DMS 273 (cell line): Measurements from ENCODE around the gene ABCA4.
A peak's percentile ranks its signal among the peaks of the same experiment; 100 is the strongest.

ENCODE experiments used
- DNase-seq: peaks from one replicate; lab custom pipeline; 2025; ENCODE audit not compliant: unreplicated experiment; lab: John Stamatoyannopoulos, UW

ABCA4 gene

DNA sequence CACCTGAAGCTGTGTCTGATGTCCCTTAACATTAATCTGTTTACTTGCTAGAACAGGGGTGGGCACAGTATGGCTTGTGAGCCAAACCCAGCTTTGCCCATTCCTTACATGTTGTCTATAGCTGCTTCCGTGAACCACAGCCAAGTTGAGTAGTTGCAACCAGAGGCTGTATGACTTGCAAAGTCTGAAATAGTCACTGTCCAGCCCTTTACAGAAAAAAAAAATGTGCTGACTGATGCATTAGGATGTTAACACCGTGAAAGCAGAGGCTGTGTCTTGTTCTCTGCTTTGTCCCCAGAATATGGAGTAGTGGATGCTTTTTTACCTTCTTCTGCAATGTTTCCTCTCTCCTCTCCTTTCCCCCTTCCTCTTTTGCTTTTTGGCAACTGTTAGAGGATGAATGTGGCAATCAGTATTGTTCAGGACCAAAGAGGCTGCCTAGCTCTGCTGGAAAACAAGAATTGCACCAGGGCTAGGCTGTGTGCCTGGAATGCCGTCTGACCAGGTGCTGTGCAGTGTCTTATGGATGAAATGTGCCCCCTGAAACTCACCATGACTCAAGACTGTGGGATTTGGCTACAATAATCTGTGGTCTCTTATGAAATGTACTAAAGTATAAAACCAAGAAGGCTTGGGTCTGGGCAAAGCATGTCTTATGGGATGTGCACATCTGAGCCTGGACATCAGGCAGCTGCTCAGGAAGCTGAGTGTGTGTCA is 132.2 kb downstream of the ABCA4 start:
- no peak for DNase-seq

DNA sequence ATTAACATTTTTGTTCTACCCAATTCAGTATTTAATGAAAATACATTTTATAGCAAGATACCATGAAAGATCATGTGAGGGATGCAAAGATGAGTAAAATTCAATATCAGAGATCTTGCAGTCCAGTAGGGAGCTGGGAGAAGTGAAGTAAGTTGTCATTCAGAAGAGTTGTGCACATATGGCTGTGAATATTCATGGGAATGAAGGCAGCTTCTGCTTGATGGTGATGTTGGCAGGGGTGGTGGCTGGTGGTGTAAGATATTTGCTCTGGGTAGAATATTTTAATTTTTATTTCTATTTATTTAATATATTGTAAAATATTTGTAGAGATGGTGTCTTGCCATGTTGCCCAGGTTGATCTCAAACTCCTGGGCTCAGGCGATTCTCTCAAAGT is 139.7 kb downstream of the ABCA4 start:
- peak; percentile 75 for DNase-seq

DNA sequence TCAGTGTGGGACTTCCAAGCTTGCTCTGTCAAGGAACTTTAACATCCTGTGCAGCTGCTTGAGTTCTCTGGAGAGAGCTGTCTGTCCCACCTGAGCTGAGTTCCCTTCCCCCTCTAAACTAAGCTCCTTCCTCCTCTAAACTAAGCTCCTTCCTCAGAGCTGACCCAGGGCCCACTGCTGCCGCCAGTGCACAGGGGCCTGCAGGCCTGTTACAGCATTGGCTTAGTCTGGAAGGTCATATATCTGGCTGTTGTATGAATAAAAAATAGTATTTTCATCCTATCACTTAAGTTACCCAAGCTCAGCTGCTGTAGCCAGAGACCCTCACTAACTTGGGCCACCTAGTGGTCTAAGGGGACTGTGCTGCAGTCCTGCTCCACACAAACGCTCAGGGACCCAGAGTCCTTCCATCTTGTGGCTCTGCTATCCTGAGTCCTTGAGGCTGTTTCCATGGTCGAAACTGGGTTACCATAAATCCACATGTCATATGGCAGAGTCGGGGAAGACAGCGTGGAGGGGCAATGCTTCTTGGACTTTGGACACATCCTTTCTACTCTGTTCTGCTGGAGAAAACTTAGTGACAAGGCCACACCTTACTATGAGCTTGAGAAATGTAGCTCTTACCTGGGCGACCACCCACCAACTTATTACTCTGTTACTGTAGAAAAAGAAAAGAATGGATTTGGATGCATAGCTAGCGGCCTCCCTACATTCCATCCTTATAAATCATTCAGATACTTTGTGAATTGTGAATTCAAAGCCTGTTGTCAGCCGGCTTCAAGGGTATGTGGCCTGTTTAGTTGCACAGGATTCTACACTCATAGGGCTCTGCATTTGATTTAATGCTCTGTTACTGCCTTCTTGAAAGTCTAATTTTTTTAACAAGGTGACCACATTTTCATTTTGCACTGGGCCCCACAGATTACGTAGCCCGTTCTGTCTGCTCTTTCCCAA is 140.4 kb downstream of the ABCA4 start:
- DNase-seq, result peak; percentile 81

DNA sequence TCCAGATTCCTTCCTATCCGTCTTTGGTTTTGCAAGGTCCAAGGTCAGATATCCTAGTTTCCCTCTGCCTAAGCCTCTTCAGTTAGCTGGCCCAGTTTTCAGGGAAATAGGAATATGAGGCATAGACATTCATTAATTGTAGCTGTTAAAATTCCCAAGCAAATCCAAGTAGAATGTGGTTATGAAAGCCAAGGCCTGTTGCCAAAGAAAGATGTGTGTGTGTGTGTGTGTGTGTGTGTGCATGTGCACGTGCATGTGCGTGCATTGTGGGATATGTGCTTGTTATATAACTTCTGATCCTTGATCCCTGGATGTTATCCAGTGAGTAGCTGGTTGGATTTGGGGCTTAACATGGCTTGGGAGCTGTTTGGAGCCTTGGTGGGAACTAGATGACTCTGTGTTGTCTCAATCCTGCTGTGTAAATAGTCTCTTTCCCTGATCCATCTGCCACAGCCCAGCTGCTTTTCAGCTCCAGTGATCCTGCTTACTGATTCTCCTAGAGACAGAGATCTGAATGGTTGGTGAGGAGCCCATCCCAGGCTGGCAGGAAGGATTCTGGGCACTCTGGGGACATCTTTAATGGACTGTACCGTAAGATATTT is 141.1 kb downstream of the ABCA4 start:
- peak; percentile 97 for DNase-seq

DNA sequence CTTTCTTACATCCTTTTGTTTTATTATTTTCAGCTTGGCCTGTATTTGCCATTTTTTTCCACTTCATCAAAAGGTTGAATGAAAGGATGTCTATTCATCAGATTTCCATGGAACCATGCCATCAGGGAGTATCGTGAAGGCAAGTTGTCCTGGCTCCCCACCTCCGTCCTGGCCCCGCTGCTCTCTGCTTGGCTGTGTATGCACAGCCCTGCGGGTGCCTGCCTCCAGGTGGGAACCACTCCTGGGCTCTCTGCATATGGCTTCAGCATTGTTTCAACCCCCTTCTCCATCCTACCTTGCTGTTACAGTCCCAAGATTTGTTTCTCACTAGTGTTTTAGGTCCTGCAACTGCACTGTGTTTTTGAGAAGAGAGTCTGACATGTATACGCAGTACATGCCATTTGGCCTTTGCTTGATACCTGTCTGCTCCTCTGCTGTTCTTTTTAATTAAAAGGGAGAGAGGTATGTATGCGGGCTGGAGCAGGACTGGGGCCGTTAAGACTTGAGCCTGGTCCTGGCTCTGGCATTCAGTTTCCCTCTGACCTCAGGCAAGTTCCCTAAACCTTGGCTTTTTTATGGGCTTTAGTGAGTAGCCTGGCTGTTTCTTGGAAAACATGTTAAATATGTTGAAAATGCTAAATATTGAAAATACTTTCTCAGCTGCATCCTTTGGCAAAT is 141.8 kb downstream of the ABCA4 start:
- peak; percentile 38 for DNase-seq

DNA sequence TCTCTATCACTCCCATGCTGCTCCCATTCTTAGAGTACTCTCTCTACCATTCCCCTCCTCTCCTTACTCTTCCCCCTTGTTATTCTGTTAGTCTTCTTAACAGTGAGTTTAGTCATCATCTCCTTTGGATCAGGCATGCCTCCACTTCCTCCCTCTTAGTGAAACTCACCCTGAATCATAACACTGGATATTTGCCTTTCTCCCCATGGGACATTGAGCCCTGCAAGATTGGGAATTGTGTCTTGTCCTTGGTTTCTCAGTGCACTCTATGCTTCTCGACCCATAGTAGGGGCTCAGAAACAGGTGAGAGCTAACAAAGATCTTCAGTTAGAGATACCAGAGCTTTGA is 143.4 kb downstream of the ABCA4 start:
- no peak for DNase-seq

DNA sequence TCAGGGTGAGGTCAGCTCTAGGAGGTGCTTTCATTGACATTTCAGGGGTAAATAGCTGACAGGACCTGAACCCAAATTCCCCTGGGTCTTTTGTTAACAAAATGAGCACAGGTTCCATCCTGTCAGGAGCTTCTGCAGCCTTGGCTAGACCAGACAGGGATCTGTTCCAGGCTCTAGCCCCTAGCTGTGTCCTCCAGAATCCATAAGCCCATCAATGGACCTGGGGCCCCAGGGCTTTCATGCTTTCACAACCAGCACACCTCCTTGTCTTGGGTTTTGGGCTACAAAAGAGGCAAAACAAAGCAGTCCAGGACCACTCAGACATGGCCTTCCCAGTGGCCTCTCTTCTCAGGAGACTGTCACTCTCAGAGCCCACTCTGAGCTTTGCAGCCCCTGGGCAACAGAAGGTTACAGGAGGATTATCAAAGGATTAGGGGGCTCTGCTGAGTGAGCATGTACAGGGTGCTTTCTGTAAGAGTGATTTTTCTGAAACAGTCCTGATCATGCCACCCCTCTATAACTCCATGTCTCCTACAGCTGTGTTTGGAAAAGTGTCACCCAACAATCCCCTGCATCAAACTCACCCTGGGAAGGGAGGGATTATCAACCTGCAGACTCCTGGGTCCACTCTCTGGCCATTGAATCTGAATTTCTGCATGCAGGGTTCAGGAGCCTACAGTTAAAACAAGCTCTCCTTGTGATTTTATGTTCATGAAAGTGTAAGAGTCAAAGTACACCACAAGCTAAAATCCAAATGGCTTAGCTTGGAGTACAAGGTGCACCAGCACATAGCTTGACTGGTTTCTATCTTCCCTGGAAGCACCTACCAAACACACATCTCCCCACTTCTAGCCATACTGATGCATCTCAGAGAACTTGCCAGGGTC is 144.0 kb downstream of the ABCA4 start:
- no peak for DNase-seq

DNA sequence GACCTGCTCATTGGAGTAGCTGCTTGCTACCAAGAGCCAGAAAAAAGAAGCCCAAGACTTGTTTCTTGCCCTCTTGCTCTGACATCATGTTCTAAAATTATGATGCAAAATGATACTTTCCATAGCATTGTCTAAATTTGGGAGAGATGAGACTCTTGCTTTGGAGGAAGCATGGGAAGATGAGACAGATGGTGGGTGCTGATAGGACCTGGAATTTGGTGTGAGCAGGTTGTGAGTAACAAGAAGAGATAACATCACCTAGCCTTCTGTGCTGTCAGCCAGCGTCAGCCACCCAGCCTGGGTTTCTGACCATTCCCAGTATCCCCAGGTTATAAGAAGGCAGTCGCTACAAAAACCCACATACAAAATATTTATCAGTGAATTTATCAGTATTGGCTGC is 144.7 kb downstream of the ABCA4 start:
- peak; percentile 63 for DNase-seq

DNA sequence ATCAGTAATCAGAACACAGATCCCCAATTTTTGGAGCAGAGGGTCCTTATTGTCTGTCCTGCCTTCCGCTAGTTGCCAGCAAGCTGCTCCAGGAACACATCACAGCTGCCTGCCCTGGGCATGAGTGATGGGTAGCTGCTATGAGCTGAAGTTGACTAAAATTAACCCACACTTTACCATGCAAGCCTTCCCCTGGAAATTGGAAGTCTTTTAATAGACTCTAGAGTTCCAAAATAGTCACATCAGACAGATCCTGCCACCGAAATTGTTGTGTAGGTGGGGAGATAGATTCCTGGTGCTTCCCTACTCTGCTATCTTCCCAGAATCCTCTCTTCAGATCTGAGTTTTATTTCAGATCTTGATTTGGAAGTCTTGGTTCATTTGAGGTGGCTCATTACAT is 148.6 kb downstream of the ABCA4 start:
- DNase-seq, result no peak

DNA sequence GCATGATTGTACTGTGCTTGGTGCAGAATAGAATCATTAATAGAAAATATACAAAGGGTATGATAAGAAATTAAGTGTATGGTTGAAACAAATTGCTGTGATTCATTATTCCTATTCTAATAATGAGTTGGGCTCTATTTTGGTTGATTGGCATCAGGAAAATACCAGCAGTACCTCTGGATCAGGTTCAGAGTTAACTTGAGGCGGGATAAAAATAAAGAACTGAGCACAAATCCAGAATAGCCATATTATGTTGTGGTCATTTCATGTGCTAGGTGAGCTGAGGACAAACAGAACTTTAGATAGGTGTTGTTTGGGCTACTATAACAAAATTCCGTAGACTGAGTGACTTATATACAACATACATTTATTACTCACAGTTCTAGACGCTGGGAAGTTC is 151.1 kb downstream of the ABCA4 start:
- DNase-seq, result no peak

DNA sequence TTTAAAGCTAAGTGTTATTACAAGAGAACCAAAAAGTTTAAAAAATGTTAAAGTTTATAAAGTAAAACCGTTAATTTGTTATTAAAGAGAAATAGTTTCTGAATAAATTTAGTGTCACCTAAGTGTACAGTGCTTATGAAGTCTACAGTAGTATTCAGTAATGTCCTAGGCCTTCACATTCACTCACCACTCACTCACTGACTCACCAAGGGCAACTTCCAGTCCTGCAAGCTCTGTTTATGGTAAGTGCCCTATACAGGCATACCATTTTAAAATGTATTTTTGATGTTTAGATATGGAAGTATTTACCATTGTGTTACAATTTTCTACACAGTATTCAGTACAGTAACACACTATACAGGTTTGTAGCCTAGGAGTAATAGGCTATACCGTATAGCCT is 151.6 kb downstream of the ABCA4 start:
- no peak for DNase-seq

DNA sequence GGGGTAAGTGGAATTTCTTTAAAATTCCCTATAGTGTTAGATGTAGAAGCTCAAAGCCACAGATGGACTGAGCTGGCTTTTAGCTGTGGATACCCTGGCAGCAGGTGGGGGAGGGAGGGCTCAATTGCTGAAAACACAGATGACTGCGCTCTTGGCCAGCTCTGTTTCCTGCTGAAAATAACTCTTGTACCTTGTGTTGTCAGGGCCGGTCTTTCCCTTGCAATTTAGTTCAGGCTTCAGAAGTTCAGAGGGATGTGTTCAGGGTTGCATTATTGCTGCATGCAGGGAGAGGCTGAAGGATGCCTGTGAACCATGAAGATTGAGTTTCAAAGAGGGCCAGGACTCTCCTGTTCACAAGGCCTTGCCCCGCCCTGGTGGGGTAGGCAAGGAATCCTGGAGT is 153.6 kb downstream of the ABCA4 start:
- peak; percentile 71 for DNase-seq

DNA sequence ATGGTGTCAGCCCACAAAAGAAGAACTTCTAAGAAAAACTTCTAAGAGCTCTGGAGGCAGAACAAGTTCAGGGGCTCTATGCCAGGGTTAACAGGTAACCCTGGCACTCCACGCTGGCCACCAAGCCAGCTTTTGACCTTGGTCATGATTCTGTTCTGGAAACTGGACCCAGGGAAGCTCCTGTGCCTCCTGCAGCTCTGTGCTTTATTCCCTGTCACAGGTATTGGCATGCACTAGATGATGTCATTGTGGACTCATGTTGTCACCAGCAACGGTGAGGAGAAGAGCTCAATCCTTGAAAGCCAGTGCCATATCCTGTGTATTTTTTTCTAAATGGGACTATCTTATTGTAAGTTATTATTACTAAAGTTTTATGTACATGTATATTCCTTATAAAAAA is 155.1 kb downstream of the ABCA4 start:
- DNase-seq, result no peak

DNA sequence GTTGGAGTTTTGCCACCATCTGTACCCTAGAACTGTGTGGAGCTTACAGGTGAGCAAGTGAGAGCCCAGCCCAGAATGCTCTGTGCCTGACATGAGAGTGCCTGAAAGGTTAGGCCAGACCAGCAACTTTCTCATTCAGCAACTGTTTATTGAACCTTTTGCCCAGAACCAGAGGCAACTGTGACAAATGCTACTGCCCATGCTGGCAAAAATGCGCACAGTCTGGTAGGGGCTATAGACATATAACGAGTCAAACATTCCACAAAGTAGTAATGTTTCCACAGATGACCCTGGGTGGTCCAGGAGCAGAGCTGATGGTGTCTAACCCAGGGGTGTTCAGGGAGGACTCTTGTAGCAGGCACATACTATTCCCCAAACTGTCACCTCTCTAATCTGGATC is 155.7 kb downstream of the ABCA4 start:
- DNase-seq, result no peak

DNA sequence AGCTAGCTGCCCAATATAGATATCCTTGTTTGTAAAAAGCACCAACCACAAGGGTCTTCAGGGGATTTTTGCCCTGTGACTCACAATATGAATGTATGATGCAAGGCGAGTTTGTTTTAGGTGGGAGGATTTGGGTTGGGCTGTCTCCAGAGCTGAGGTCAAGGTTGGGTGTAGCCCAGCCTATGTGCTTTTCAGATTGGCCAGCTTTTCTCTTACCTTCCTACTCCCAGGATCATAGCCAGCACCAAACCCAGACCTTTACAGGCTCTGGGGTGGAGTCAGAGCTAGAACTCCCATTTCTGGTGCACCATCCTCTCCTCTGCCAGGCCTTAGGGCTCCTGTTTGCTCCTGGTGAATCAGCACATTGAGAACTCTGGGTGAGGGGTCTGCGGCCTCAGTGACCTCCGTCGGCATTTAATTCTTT is 156.2 kb downstream of the ABCA4 start:
- DNase-seq, result no peak

DNA sequence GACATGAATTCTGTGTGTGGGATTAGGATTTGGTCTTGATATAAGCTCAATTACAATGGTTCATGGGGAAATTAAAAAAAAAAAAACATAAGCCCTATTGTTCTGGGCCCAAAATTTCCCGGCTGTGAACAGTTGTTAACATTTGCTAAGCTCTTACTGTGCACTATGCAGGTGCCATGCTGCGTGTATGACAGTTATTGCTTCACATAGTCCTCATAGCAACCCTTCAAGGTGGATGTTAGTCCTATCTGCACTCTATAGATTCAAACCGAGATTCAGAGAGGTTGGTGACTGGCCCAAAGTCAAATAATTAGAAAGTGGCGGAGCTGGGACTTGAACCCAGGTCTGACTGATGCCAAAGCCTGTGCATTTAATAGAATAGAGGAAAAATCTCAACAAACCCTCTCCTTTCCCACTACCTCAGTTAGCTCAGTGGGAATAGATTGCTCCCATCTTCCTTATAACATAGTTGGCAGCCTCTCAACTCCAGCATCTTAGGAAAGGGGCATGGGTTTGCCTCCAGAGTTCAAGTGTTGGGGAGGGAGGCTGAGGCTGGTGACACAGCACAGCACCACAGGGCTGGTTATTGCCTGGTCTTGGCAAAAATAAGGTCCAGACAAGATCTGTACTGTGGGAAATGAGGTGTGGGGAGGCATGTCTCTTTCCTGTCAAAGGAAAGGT is 156.7 kb downstream of the ABCA4 start:
- no peak for DNase-seq

DNA sequence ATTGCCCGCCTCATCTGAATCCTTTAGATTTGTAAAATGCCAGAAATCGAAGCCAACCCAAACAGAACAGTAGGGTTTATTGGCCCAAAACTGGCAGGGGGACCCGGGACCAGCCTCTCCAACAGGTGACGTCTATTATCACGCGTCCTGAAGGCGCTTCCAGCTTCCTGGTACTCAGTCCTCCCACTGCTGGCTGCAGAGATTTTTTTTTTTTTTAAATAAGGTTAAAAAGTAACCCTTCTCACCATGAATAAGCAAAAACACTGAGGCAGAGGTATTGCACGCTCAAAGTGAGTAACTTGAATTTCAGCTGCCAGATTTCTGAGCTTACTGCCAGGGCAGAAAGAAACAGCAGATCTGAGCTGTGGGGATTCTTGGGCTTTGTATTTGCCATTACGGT is 157.4 kb downstream of the ABCA4 start:
- no peak for DNase-seq

DNA sequence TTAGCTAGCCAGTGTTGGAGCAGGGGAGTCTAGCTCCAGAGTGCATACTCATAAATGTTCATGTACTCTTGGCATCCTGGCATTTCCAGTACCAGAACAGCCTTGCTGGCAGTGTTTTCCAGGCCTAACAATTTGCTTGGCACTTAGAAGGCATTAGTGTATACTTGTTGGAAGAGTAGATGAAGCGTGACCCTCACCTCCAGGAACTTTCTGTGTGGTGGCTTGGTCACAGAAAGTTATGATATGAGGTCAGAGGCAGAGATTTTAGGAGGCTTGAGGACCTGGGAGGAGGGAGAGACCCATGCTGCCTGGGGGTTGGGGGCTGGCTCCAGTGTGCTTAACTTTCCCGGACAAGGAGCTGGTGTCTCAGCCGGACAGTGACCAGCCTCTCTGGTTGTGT is 159.0 kb downstream of the ABCA4 start:
- DNase-seq, result no peak

DNA sequence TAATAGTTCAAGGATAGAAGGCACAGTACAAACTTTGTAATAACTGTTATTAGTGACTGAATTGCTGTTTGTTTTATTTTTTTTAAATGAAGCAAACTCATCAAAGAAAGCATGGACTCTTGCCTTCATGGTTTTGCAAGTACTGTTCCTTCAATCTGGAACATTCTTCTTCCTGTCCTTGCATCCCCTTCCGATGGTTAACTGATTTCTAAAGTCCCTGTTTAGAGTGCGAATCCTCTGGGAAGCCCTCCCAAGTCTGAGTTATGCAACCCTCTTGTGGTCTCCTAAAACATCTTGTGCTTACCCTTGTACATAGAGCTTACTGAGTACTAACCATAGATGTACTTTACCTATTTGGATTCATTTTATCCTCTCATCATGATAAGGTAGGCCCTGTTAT is 159.5 kb downstream of the ABCA4 start:
- DNase-seq, result no peak

DNA sequence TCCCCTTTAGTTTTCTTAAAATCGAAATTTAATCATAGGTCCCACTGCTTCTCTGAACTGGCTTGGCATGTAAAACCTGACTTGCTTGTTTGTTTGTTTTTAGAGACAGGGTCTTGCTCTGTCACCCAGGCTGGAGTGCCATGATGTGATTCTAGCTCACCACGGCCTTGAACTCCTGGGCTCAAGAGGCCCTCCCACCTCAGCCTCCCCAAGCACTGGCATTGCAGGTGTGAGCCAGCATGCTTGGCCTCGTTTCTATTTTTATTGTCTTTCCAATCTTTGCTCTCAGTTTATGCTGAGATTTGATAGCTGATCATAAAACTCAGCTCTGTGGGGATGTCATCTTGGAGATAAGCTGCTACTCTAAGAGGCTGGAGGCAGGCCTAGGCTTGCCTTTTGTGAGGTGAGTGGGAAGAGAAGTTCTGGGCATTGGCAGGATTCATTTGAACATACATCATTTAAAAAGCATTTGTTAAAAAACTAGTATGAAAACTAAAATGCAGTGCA is 160.3 kb downstream of the ABCA4 start:
- no peak for DNase-seq
